Heart right ventricle (tissue), 16 donors: ENCODE results near the gene TUBGCP6. TPM values are rescaled to one million over a fixed set of nuclear protein-coding genes. Genes with fewer than 3 reads are reported as not detected.
A peak's percentile ranks its signal among the peaks of the same experiment; 100 is the strongest.

ENCODE experiments used
- ATAC-seq, 8 donors: fragments of 200-7000 bp; cut with Tn5 transposase; one replicate each; pipeline ENCODE4 v1.9.1; 2020; ENCODE audit warnings: mild to moderate bottlenecking in 8 of 8, moderate library complexity in 8 of 8, moderate number of reproducible peaks in 1 of 8
- DNase-seq, 2 donors: peaks; one replicate each; pipeline ENCODE4 v3.0.0-alpha.2; 2020
- H3K27ac ChIP-seq, 10 donors: fragments of 200-600 bp; sonication (generic) in 2 of 10; one replicate each; pipeline versions ENCODE4 v1.5.0 to v1.8.0; 2020 to 2022; ENCODE audit warnings: mild to moderate bottlenecking in 3 of 10
- H3K27me3 ChIP-seq, 7 donors: fragments of 200-600 bp; one replicate each; pipeline ENCODE4 v1.8.0; 2021 to 2022; ENCODE audit warnings: mild to moderate bottlenecking in 2 of 7
- H3K36me3 ChIP-seq, 9 donors: fragments of 200-600 bp; sonication (generic) in 1 of 9; one replicate each; pipeline versions ENCODE4 v1.5.0 to v1.8.0; 2020 to 2022; ENCODE audit warnings: mild to moderate bottlenecking in 2 of 9
- H3K4me1 ChIP-seq, 9 donors: fragments of 200-600 bp; sonication (generic) in 1 of 9; one replicate each; pipeline versions ENCODE4 v1.5.0 to v1.8.0; 2020 to 2022; ENCODE audit warnings: mild to moderate bottlenecking in 4 of 9
- H3K4me3 ChIP-seq, 10 donors: fragments of 200-600 bp; sonication (generic) in 2 of 10; one replicate each; pipeline versions ENCODE4 v1.5.0 to v1.8.0; 2020 to 2022; ENCODE audit warnings: mild to moderate bottlenecking in 7 of 10, moderate library complexity in 2 of 10
- H3K9me3 ChIP-seq, 11 donors: fragments of 200-600 bp in 10 of 11; sonication (generic) in 2 of 11; one replicate each; pipeline versions ENCODE4 v1.5.0 to v1.8.0; 2013 to 2022; ENCODE audit warnings: mild to moderate bottlenecking in 2 of 11, control low read depth in 1 of 11, moderate library complexity in 1 of 11
- WGBS, 2 donors: extraction: QIAGEN DNeasy Blood & Tissue Kit; methylation state at CpG; one replicate each; pipeline ENCODE4 v1.1.7; 2013; ENCODE audit warnings: inconsistent platforms in 1 of 2; 5-methylcytosine and 5-hydroxymethylcytosine counted together
- intact Hi-C, 10 donors: fragments of 100-400 bp; cut with DNase I; formaldehyde crosslinking; loops; one replicate each; pipeline versions ENCODE4 v1.11.1 to v1.14.2; 2022
- polyA plus RNA-seq, 2 donors: library from polyadenylated mRNA; stranded (reverse); fragments of 200-250 nt; gene quantifications; one replicate each; pipeline ENCODE4 v1.2.3, GENCODE V29; 2013
- total RNA-seq, 10 donors: library from RNA; stranded (reverse); fragmentation: NEBNext Ultra II Directional in 3 of 10; extraction: Animal tissue kit (Norgen Biotek cat#: 25700) in 3 of 10; gene quantifications; one replicate each; pipeline versions ENCODE4 v1.2.1 to v1.2.4, GENCODE V29; 2021 to 2023
- TF ChIP-seq, protein P1 (sequence below), 9 donors: fragments of 200-600 bp; sonication (generic) in 2 of 9; IDR thresholded peaks; one replicate each; pipeline versions ENCODE4 v1.5.0 to v1.8.0; 2021 to 2022; ENCODE audit warnings: antibody characterized with exemption in 9 of 9, mild to moderate bottlenecking in 5 of 9, moderate library complexity in 1 of 9
- donor health status: Arrhythmogenic right ventricular cardiomyopathy.
- donor health status: ischemic (EF 13 %, LVEDD 7.1; RV severe dilation, severe dysfunction).
- donor health status: healthy with polysubstance abuse.
- donor health status: DM: no; HTN: yes; CAD: no.
- donor health status: DM: no; HTN: no; CAD: no.
- donor health status: ischemic (EF 25% LVEDD 6.9; RV normal size, moderate dysfunction).
- donor health status: ischemic (EF 25% LVEDD 5.7; RV mildly dilated, moderate dysfunction).
- donor health status: healthy.
- donor health status: DM: yes; HTN: yes; CAD: no.
- donor health status: Ischemic cardiomyopathy.
- donor health status: ischemic (EF 35%, LVEDD 5.7; RV mildly dilated, moderate dysfunction).
- donor health status: nonischemic (EF 11% LVEDD 7.7; RV severe dilation, severe dysfunction).
- donor health status: DM: yes; HTN: yes; CAD: no.
- donor health status: PGD.
- donor health status: ischemic (EF 29% LVEDD 5.4; RV normal size, mild dysfunction).
- donor health status: nonischemic (EF 23%, LVEDD 6.1; RV moderate dilation, normal function).

The TUBGCP6 gene
- total and polyA plus RNA-seq, 12 donors: 14.2 to 40.7 (median 18.5) TPM

DNA sequence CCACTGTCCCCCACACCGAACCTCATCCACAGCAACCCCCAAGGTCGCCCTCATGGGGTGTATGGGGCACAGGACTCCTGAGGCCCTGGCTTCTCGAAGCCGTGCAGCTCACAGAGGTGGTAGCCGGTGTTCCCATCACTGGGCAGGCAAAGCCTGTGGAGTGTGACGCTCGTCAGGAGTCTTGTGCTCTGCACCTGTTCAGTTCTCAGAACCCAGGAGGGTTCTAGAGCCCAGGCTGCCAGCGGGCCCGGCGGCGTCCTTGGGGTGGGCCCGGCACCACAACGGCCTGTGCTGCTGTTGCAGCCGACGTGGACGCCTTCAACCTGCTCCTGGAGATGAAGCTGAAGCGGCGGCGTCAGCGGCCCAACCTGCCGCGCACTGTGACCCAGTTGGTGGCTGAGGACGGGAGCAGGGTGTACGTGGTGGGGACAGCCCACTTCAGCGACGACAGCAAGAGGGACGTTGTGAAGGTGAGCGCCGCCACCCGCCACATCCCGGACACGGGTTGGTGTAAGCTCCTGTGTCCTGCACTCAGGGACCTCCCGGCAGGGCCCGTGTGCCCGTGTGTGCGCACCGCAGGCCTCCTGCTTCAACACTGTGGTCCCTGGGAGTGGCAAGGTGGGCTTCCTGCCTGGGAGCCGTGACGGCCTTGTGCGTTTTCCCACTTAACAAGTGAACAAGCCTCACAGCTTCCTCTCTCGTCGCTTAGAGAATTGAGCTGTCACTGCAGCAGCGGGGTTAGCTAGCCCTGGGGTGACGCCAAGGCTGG is 50.6 kb downstream of the TUBGCP6 start:
- TF ChIP-seq, protein P1, sequence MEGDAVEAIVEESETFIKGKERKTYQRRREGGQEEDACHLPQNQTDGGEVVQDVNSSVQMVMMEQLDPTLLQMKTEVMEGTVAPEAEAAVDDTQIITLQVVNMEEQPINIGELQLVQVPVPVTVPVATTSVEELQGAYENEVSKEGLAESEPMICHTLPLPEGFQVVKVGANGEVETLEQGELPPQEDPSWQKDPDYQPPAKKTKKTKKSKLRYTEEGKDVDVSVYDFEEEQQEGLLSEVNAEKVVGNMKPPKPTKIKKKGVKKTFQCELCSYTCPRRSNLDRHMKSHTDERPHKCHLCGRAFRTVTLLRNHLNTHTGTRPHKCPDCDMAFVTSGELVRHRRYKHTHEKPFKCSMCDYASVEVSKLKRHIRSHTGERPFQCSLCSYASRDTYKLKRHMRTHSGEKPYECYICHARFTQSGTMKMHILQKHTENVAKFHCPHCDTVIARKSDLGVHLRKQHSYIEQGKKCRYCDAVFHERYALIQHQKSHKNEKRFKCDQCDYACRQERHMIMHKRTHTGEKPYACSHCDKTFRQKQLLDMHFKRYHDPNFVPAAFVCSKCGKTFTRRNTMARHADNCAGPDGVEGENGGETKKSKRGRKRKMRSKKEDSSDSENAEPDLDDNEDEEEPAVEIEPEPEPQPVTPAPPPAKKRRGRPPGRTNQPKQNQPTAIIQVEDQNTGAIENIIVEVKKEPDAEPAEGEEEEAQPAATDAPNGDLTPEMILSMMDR (IDR thresholded peaks at IDR 0.05): no peak
- Histone ChIP-seq H3K36me3 (peaks cover 0 to 65% (median 5%) of the 10 kb centered on the region in 9 donors), H3K9me3 (no peaks in the 10 kb centered on the region), H3K4me3 (no peak overlapping the region), H3K27ac (no peak overlapping the region), H3K4me1 (peaks cover 8 to 41% (median 23%) of the 10 kb centered on the region in 9 donors), H3K27me3 (no peaks in the 10 kb centered on the region)
- no peak for DNase-seq
- WGBS, 2 donors: 92 to 93% methylated on average over 44 of the region's 44 CpGs
- ATAC-seq: no peak
- intact Hi-C loops: loop anchor here in 1 of 10 donors (10.0 kb wide), 1 partner anchor 269 kb away; no protein-coding TSS in a partner anchor

DNA sequence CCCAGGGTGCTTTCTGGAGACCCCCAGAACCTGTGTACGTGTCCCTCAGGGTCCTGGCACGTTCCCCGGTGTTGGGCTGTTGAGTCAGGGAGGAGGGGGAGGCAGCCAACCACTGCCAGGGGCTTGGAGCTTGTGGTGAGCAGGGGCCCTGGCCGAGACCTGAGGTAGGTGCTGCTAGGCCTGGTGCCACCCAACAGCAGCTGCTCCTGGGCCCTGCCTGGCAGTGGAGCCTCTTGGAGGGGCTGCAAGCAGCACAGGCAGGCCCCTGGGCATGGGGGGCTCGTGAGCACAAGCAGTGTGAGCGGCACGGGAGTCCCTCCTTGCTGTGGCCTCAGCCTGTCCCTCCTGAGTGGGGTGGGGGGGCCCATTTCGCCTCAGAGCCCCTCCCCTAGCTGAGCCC is 51.2 kb downstream of the TUBGCP6 start:
- WGBS, 2 donors: 84 to 89% methylated on average over 8 of the region's 8 CpGs
- no peak for DNase-seq
- Histone ChIP-seq H3K4me3 (no peak overlapping the region), H3K36me3 (peaks cover 0 to 64% (median 5%) of the 10 kb centered on the region in 9 donors), H3K4me1 (peaks cover 10 to 47% (median 29%) of the 10 kb centered on the region in 9 donors), H3K9me3 (no peaks in the 10 kb centered on the region), H3K27ac (no peak overlapping the region), H3K27me3 (no peaks in the 10 kb centered on the region)
- ATAC-seq: no peak
- intact Hi-C loops: loop anchor here in 1 of 10 donors (10.0 kb wide), 1 partner anchor 269 kb away; no protein-coding TSS in a partner anchor
- TF ChIP-seq, protein P1 (IDR thresholded peaks at IDR 0.05): no peak

DNA sequence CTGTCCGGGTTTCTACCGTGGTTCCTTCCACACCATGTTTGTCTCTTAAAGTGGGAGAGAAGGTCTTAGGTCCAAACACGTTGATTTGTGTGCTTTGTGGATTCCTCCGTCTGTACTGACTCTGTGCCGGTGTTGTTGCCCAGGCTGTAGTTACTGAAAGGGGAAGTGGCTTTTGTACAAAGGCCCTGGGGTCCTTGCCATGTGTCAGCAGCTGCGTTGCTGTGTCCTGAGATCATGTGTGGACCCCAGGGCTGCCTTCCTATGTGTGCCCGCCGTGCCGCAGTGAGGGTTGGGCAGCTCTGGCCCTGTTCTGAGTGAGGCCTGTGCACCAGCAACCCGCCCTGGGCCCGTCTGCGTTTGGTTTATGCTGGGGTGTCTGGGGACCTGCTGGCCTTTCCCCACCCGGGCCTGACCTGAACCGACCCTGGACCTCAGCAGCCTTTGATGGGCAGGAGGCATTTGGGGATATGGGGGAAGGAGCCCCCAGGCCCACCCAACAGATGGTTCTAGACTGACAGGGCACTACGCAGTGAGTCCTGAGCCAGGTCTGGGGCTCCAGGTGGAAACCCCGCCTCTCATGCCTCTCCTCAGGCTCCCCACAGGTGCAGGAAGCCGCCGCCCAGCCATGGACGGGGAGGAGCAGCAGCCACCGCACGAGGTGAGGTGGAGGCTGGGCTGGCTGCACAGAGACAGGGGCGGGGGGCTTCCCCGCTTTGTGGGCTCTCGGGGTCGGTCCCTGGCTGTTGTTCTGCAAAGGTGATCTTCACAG is 52.2 kb downstream of the TUBGCP6 start:
- TF ChIP-seq, protein P1 (IDR thresholded peaks at IDR 0.05): no peak
- Histone ChIP-seq H3K4me3 (peak overlapping the region in 1 of 10 donors; percentile 63), H3K27me3 (no peaks in the 10 kb centered on the region), H3K27ac (peak overlapping the region in 6 of 10 donors; percentile 19 to 97 (median 32)), H3K4me1 (peaks cover 10 to 54% (median 31%) of the 10 kb centered on the region in 9 donors), H3K9me3 (no peaks in the 10 kb centered on the region), H3K36me3 (peaks cover 0 to 54% (median 5%) of the 10 kb centered on the region in 9 donors)
- 82 to 90% methylated on average over 25 of the region's 25 CpGs for WGBS, 2 donors
- DNase-seq: peak in 1 of 2 donors; percentile 23
- intact Hi-C loops: loop anchor here in 1 of 10 donors (10.0 kb wide), 1 partner anchor 268 kb away; no protein-coding TSS in a partner anchor
- no peak for ATAC-seq
